Stimulated activated CD4-positive, alpha-beta T cell treated with anti-CD3 and anti-CD28 coated beads, Interleukin-1b, Interleukin-23, amount 100 ng/mL, for 48 hours (primary cell): ENCODE results near the gene CUEDC1.
A peak's percentile ranks its signal among the peaks of the same experiment; 100 is the strongest.

Experiments
- DNase-seq: peaks from one replicate; pipeline ENCODE4 v3.0.0-alpha.2; 2020

Gene CUEDC1

DNA sequence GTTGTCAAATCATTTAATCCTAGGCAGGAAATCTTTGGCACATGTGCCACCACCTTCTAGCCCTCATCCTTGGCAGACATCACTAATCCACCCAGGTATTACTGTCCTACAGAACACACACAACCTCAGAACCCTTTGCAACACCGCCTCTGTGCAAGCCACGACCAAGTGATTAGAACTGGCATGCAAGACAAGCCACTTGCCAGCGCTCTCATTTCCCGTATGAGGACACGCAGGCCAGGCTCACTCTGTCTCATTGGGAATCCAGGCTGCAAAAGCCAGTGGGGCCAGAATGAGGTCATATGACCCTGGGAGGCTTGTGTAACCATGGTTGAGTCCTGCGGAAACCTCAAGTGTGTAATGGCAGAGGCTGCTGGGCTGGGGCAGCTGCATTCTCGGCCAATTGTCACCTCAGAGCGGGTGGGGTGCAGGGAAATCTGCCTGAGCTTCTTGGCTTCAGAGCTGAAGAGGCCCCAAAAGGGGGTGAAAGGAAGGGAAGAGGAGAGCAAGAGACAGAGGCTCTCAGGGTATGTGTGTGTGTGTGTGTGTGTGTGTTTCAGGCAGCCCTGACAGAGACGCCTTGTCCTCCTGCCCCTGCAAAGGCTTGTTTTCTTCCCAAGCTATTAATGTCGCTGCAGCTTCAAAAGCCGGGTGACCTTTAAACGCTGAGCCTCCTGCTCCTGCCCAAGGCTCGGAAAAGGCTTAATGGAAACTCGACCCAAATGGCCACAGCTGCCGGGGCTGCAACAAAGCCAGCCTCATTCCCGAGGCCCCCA lies 62.2 kb downstream of the CUEDC1 start:
- DNase-seq, result no peak

DNA sequence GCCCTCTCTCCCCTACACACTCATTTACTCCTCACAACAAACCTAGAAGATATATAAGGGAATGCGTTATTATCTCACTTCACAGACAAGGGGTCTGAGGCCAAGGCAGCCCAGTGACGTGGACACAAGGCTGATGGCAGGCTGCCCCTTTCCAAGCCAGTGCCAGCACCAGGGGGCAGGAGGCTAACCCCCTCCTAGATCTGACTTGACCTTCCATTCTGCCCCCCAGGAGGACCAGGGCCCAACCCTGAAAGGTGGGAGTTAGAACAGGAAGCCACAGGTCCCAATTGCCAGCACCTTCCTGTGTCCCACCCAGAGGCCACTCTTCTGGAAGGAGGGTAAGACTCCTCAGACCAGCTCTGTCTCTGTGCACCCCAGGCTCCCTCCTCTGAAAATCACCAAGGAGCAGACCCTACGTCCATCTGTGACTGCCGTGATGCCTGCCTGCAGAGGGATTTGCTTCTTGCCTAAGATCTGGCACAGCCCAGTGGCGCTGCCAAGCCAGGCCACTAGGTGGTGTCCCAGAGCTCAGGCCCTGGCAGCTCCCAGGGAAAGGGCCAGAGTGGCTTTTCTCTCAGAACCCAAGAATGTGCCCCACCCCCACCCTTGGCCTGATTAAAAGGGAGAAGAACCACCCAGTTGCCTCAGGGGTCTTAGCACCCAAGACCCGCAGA lies 62.9 kb downstream of the CUEDC1 start:
- DNase-seq, result peak; percentile 78

DNA sequence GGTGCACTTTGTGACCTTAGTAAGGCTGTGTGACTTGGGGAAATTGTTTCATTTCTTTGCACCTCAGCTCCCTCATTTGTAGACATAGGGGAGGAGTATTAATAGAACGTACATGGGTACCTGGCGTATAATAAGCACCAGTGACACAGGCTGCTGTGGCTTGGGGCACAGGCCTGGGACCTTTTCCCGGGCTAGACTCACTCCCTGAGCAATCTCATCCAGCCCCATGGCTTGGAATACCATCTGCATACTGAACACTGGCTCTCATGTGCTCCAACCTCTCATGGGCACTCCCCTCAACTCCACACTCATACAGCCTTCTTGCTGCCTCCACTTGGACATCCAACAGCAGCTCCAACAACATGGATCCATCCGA lies 64.4 kb downstream of the CUEDC1 start:
- DNase-seq, result no peak

DNA sequence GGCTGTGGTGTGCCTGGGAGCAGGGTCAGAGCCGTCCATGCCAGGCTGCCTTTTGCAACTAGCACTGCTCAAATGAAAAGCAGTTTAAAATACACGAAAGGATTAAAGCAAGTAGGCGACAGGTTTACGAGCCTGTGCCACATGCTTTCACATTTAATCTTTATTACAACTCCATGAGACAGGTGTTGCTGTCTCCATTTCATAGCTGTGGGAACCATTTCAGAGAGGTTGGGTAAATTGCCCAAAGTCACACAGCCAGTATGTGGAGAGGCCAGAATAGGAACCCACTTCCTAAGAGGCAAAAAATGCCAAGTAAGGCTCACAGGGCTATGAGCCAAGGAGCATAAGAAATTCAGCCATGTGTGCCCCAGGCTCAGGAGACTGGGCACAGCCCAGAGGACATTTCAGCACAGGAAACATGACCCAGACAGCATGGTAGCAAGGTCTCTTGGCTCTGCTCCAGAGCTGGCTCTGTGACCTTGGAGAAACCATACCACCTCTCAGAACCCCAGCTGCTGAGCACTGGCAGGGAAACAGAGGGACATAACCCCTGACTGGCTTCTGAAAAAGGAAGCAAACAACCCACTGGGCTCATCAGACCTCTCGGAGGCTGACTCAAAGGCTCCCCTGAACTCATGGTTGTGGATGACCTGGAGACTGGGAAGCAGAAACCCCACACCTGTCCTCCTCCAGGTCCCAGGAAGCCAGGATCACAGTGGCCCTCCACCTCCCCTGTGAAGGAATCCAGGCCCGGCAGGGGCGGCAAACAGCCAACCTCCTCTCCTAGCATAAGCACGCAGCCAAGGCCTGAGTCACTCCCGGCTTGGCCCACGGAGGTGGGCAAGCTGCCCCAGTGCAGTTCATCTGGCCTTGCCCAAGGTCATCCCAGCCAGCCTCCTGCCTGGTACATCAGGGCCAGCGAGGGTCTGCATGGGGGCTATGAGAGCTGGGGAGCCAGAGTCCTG lies 65.0 kb downstream of the CUEDC1 start:
- no peak for DNase-seq

DNA sequence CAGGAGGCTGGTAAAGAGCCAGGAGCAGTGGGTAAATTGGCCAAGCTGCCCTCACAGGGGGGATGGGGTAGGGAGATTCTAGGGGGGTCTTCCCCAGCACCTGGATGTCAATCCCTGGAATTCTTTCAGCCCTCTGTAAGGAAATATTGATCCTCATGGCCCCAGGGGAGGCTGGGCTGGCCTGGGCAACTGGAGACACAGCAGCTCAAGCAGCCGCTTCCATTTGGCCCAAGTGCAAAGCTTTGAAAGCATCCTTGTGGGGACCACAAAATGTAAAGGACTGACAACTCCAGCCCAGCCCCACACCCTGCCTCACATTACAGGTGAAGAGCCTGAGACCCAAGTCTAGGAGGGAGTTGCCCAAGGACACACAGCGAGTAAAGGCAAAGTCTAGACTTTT lies 66.0 kb downstream of the CUEDC1 start:
- no peak for DNase-seq

DNA sequence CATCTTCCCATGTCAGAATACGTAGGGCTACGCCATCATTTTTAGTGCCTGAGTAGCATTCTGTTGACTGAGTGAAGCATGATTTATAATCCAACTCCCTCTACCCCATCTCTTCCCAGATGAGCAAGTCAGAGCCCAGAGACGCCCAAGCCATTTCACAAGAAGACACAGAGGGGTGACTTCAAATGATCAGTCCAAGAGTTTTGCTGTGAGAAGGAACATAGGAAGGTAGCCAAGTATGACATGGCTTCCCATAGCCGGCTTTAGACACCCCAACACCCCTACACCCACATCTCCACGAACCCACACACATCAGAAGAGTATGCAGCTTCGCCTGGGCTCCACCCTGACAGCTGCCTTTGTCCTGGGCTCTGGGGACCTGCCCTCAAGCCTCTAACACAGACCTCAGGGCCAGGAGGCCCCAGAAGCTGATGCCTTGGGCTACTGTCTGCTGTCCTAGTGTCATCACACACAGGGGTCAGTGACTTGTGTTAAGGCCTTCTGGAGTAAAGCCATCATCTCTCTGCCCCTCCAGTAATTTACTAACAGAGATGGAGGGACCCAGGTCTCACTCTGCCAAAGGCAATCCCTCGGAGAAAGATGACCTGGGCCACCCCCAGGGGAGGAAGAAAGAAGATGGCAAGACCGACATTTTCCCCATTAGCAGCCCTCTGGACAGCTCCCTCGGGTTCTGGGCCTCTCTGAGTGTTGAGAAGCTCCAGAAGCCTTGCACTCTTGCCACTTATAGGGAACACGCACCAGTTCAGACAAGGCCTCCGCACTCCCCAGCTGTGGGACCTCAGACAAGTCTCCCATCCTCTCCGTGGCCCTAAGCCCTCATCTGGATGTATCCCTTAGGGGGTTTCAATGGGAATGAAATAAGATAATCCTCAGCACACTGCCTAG lies 66.6 kb downstream of the CUEDC1 start:
- no peak for DNase-seq

DNA sequence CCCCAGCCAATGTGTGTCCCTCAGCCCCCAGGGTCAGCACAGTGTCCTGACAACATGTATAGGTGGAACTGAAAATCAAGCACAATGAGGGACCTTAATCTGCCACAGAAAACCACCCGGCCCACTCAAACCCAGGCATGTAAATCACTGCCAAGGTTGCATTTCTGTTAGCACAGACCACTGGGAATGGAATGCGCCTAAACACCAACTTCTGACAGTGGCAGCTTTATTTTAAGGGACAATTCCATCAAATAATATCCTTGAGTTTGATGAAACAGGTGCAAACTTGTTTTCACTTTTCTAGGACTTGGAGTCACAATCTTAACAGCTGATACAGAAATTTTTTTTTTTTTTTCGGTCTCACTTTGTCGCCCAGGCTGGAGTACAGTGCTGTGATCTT lies 68.1 kb downstream of the CUEDC1 start:
- DNase-seq, result no peak

DNA sequence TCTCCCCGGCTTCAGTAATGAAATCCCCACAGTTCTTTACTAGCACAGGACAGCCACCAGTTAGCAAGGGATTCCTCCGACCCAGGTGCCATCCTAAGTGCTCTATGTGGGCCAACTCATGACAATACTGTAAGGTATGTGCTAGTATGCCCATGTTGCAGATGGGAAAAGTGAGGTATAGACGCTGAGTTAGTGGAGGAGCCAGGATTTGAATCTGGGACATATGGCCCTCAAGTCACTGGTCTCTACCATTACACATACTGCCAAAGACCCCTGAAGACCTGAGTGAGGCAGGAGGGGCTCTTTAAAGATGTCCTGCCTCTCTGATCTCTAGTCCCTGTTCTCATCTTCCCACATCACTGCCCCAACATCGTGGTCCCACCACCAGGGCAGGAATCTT lies 69.2 kb downstream of the CUEDC1 start:
- DNase-seq, result no peak

DNA sequence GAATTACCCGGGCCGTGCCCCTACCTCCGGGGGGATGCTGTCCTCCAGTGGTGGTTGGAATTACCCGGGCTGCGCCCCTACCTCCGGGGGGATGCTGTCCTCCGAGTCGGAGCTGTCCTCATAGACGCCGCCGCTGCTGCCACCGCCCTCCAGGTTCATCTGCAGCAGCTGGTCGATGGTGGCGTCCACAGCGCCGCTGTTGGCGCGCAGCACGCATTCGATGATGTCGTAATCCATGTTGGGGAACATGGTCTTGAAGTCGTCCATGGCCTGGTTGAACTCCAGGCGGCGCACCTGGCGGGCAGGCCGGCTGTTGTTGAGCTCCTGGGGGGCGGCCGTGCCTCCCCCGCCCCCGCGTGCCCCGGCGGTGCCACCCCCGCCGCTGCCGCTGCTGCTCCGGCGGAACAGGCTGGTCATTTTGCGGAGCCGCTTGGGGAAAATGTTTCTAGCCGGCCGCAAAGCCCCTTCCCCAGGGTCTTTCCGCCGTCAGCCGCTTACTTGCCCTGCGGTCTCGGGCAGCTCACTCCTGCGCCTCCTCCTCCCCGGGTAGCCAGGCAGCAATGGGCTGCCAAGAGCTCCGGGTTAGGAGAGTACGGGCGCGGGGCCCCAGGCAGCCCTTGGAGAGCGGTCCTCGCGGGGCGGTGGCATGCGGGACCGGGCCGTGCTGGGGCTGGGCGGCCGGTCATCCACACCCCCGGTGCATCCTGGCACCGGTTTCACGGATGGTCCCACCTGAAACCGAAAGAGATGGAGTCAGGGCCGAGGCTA lies 69.9 kb downstream of the CUEDC1 start:
- no peak for DNase-seq

DNA sequence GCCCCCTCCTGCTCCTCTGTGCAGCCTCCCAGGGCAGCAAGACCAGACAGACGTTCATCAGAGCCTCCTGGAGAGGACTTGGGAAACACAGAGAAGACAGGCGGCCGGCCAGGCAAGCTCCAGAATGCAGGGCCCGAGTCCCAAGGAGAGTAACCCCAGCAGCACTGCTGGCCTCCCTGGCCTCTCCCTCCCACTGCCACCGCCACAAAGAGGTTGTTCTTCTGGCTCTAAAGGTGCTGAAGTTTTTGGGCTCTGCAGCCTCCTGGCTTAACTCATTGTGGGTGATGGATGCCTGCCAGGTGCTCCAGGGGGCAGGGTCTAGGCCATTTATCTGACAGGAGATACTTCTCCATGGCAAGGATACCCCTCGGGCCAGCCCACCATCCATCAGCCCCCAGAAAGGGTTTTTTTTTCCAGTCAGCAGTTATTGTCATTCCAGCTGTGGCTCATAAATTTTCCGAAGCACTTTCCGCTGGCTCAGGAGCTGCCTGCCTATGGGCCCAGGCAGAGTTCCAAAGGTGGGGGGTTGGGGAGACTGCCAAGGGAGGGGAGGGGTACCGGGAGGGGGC lies 73.3 kb downstream of the CUEDC1 start:
- no peak for DNase-seq

DNA sequence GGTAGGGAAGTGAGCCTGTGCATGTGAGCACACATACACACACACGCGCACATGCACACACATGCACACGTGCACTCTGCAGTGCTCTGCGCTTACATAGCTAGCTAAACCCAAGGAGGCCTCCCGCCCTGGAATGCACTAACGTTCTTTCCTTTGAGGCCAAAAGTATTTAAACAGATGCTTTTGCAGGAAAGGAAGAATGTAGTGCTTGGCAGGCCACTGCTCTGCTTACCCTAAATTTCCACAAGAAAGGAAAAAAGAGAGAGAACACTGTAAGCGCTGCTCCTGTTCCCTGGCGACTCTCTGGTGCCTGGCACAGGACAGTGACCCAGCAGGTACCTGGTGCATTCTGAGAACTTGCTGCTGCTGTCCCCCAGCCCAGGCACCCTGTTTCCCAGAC lies 74.1 kb downstream of the CUEDC1 start:
- no peak for DNase-seq

DNA sequence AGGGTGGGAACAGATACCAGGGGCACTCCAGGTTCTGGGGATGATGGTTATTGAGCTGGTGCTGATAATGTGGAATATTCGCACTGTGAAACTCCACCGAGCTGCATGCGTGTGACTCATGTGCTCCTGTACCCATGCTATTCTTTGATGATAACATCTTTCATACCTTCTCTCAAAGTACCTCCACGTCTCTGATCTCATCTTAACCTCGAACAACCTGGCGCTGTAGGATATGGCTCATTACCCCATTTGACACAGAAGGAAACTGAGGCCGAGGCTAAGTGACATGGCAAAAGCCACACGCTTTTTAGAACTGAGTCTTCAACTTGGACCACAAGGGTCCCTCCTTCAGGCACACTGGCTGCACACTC lies 75.1 kb downstream of the CUEDC1 start:
- peak; percentile 54 for DNase-seq

DNA sequence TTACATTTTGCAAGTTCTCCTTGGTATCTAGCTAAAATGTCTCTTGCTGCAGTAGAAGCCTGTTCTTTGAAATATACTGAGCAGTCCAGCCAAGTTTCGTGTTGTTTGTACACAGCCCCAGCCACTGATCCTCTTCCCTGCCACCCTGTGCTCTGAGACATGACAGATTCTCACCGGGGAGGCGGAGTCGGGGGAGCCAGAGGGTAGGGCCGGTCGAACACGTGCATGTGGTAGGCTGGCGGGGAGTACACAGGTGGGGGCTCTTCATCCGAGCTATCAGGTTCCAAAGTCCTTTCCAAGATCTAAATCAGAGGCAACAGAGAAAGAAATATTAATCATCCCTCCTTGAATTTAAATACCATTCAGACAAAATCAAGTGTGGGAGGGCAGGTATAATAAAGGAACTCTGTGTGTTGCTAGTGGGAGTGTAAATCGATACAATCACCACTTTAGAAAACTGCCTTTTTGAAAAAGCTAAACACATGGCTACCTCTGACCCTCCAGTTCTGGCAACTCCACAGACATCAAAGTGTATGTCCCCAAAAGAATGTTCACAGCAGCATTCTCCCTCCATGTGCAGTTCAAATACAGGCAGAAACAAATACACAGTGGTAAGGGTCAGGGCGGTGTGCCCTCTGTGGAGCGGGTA lies 75.7 kb downstream of the CUEDC1 start:
- no peak for DNase-seq

DNA sequence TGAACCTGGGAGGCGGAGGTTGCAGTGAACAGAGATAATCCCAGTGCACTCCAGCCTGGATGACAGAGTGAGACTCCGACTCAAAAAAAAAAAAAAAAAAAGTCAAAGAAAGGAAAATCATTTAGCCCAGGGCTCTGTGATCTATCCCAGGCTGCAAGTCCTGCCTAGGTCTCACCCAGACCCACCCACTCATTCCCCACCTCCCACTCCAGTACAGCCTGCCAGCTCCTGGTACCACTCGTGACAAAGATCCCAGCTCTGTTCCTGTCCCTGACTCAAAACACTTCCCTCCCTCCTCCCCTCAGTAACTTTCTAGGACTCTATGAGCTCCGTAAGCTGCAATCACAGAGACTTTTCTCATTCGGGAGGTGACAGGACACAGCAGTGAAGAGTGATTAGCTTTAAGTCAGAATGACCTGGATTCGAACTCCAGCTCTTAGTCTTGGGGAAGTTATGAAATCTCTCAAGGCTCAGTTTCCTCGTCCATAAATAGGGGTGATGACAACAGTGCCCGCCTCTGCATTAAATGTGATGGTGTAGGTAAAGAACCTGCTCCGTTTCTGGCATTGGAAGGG lies 77.3 kb downstream of the CUEDC1 start:
- DNase-seq, result peak; percentile 29

DNA sequence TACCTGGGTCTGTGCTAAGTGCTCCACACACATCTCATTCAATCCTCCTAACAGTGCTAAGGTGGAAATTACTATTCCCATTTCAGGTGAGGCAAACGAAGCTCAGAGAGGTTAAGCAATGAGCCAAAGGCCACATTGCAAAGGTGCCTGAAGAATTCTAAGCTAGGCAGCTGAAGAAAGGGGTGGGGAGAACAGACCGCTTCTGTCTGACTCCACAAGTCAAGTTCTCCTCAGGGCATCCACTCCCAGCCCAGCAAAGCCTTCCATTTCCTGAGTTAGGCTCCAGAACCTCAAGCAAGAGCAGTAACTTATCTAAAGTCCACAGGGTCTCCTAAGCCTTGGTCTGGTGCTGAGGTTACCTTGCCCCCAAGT lies 78.4 kb downstream of the CUEDC1 start:
- no peak for DNase-seq

DNA sequence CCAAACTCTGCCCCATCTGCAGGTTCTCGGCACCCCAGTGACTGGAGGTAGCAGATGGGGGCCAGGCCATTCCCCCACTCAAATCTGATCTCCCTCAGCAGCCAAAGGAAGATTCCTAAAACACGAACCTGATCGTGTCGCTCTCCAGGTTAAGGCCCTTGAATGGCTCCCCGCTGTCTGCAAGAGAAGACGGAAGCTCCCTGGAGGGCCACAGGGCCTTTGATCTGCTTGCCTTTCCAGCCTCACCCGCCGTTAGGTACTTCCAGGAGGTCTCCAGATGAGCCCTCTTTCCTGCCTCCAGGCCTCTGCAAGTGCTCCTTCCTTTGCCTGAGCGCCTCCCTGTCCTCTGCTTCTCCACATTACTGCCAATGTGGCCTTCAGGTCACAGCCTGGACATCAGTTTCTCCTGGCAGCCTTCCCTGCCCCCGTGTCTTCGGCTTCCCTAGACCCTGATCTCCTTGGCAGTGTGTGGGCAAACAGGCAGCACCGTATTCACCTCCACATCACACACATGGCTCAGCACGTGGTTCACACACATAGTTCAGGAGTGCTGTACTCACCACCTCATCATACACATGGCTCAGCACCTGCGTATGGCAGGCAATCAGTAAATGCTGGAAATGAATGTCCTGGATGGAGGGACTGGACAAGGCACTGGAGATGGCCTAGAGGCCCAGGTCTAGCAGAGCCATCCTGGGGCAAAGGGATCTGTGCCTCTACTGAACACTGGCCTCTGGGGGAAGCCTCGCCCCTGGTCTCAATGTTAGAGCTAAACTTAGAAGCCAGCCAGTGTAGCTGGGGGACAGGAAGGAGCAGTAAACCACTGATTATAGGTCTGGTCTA lies 79.0 kb downstream of the CUEDC1 start:
- no peak for DNase-seq

DNA sequence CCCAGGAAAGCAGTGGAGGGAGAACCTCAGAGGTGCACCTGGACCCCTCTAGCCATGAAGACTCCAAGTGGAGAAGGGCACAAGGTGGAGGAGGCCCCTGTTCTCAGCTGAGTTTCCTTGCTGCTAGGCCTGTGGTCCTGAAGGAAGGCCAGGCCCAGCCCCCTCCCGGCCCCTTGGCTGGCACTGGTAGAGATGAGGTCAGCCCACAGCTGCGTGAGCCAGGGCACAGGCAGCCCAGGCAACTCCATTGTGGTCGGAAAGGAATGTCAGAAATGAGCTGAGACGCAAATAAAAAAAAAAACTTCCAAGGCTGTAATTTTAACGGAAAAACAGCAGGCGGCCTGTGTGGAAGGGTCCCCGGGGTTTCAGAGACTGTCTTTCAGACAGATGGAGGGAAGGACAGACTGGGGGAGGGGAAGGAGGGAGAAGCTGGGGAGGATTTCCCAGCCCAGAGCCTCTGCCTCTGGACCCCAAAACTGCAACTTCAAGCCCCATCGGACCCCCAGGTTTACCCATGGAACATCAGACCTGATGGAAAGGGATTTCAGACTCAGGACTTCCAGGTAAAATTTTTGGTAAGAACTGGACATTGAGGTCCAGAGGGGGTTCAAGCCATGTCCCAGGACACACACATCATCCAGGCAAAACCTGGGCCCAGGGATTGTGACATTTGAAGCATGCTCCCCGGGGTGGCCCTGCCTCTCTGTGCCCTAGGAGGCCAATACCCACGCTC lies 79.8 kb downstream of the CUEDC1 start:
- DNase-seq, result no peak

DNA sequence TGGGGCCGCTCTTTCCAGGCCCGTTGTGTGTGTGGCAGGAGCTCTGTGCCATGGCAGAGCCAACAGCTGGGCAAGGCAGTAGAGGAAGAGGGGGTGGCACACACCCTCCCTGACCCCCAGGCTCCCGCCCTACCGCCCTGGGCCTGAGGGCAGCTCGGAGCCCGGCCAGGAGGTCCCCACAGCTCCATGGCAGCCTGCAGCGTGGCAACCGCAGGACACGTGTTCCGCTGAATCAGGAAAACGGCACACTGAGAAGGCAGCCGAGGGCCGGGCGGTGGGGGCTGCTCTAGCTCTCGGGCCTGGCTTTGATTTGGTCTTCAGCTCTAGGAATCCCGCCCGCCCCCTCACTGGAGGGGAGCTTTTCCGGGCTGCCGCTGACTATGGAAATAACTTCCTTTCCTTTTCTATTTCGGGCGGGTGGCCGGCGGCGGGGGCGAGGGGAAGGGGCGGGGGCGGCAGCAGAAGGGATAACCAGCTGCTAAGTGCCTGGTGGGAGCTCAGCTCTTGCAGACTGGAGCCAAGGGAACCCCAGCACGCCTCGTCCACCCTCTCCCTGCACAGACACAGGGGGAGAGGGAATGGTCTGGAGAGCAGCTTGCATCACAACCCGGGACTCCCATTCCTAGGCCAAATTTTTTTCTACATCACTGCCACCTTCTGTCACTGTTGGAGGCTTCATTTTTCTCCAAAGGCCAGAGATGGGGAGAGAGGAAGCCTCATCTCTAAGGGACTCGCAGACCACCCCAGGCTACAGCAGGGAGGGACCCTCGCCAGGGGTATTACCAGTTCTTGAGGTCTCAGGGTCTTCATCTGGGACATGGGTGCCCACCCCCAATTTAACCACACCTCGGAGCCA lies 80.5 kb downstream of the CUEDC1 start:
- DNase-seq, result peak; percentile 25
